Skeletal muscle cell (primary cell): Measurements from ENCODE around the gene EED.

Experiments used
- DNase-seq: peaks from one replicate; pipeline ENCODE4 v3.0.0-alpha.2; 2010; ENCODE audit warnings: low read depth
- H3K4me3 ChIP-seq: 2 replicates; pipeline ENCODE4 v1.5.1; 2011; ENCODE audit warnings: low read depth, mild to moderate bottlenecking, control low read depth, low read length, moderate library complexity

The EED gene, protein sequence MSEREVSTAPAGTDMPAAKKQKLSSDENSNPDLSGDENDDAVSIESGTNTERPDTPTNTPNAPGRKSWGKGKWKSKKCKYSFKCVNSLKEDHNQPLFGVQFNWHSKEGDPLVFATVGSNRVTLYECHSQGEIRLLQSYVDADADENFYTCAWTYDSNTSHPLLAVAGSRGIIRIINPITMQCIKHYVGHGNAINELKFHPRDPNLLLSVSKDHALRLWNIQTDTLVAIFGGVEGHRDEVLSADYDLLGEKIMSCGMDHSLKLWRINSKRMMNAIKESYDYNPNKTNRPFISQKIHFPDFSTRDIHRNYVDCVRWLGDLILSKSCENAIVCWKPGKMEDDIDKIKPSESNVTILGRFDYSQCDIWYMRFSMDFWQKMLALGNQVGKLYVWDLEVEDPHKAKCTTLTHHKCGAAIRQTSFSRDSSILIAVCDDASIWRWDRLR

GRCh38 chr11:86244522-86245368, at the start of gene EED:
Gene EED, plus strand, starts transcription at chr11:86244753. Its CDS starts 477 bp downstream, at chr11:86245230.
- H3K4me3 ChIP-seq = peak within 1 kb of the TSS; percentile 79
- DNase-seq = peak; percentile 84

- no peak for DNase-seq
- H3K4me3 ChIP-seq = no peak overlapping the region
These were observed 49.6 kb upstream of the EED start for GRCh38 chr11:86194998-86195397.

- H3K4me3 ChIP-seq = no peak overlapping the region
- DNase-seq = no peak
These were observed 48.4 kb upstream of the EED start for GRCh38 chr11:86196085-86196696.

DNA sequence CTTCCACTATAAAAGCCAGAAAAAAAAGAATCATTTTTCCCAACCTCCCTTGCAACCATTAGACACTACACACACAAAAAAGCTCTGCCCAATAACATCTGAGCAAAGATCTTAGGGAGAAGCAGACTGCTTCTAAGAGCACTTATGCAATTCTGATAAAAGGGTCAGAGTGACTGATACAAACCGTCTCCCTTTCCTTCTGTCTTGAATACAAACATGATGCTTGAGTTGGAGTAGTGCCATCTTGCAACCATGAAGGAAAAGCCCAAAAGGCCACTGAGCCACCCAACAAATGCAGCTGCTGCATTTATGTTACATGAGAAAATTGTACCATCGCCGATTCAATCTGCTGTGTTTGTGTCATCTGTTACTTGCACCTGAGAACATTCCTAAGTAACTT, 47.6 kb upstream of the EED start:
- H3K4me3 ChIP-seq = no peak overlapping the region
- DNase-seq = no peak

DNA sequence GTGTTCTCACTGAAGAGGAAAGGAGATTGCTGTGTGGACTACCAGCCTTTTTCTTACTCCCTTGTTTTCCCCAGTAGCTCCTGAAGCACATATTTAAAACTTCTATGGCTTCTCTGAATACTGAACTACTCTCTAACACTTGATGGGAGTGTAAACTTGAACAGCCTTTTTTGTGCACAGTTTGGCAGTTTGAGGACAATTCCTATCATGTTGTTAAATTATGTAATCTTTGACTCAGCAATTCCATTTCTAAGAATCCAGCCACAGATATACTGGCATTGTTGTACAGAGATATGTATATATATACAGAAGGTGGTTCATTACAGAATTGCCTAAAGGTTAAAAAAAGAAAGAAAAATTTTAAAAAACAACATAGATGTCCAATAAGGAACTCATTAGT, 47.1 kb upstream of the EED start:
- H3K4me3 ChIP-seq = no peak overlapping the region
- no peak for DNase-seq

GRCh38 chr11:86198139-86198538, 46.4 kb upstream of the EED start:
- DNase-seq = no peak

GRCh38 chr11:86199354-86199753, 45.2 kb upstream of the EED start:
- H3K4me3 ChIP-seq = no peak overlapping the region
- DNase-seq = no peak

More at GRCh38 chr11:86198139-86198538, 46.4 kb upstream of the EED start:
- no peak overlapping the region for H3K4me3 ChIP-seq

DNA sequence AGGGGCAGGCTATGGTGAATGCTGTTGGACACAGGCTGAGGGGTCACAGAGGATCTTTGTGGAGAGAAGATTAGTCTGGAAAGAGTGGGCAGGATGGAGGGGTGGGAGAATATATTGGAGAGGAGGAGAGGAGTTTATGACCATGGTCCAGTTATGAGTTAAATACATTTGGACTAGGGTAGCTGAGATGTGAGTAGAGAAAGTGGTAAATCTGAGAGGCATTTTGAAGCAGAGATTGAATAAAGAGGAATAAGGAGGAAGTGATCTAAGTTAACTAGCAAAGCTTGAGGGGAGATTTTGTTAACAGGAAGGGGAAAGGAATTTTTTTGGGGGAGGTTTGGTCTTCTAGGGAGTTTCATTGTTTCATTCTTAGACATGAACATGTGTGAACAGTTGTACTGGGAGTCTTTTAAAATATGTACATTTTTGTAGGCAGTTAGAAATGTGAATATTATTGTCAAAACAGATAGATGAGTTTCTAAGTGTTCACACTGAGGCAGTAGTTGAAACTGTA, 43.1 kb upstream of the EED start:
- no peak overlapping the region for H3K4me3 ChIP-seq
- no peak for DNase-seq

- H3K4me3 ChIP-seq = no peak overlapping the region
- no peak for DNase-seq
These were observed 42.6 kb upstream of the EED start for GRCh38 chr11:86202013-86202336.

GRCh38 chr11:86204356-86204755, 40.2 kb upstream of the EED start:
- H3K4me3 ChIP-seq = no peak overlapping the region
- no peak for DNase-seq

DNA sequence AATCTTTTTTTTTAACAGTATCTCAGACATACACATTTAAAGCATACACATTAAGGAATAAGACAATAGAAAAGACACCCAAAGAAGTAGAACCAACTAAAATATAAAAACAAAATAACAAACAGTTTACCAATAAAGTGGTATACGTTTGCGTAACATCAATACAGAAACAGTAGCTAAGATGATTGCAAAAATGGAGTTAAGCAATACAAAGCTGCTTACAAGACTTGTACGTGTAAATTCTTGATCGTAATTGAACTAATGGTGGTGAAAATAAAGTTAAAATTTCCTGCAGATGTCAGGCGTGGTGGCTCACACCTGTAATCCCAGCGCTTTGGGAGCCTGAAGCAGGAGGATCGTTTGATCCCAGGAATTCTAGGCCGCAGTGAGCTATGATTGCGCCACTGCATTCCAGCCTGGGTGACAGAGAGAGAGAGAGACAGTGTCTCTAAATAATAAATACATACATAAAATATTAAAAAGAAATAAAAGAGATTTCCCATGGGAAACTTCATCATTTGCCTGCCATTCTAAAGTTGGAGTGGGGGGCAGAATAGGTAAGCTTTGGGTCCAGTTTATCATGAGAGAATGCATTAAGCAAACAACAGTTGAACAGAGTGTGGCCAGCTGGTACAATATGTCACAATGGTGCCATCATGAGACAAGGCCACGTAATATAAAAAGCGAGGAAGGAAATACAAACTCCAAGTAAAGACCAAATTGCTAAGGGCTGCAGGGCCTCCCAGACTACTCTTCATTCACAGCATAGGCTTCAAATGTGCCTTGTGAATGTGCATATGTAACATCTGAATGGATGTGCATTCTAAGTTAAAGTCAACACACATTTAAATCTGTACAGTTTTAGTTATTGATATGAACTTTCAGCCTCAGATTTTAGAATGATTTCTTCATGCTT, 38.9 kb upstream of the EED start:
- no peak overlapping the region for H3K4me3 ChIP-seq
- no peak for DNase-seq

DNA sequence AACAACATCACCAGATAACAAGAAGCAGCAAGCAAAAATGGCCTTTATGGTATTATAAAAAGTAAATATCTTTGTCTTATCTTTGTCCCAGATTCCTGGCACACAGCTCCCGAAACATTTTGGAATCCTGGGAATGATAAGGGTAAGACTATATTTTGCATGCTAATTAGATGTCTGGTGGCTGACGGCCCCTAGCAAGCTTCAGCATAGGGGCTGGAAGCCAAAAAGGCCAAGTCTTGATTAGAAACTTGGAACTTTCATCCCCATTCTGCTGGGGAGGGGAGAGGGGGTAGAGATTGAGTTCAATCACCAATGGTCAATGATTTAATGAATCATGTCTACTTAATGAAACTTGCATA, 38.2 kb upstream of the EED start:
- no peak for DNase-seq
- no peak overlapping the region for H3K4me3 ChIP-seq

DNA sequence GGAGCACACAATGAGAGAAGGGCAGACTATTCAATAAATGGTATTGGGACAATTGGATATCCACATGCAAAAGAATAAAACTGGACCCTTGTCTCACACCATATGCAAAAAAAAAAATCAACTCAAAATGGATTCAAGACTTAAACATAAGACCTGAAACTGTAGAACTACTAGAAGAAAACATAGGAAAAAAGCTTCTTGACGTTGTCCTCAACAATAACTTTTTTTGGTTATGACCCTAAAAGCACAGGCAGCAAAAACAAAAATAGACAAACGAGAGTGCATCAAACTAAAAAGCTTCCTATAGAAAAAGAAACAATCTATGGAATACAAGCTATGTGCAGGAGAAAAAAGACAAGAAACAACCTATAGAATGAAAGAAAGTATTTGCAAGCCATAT, 37.1 kb upstream of the EED start:
- no peak overlapping the region for H3K4me3 ChIP-seq
- DNase-seq = no peak

DNA sequence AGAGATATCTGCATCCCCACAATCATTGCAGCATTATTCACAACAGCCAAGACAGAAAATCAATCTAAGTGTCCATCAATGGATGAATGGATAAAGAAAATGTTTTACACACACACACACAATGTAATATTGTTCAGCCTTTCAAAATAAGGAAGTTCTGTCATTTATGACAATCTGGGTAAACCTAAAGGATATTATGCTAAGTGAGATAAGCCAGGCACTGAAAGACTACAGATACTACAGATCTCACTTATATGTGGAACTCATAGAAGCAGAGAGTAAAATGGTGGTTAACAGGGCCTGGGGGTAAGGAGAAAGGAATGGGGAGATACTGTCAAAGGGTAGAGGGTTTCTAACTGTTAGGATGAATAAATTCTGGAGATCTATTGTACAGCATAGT, 36.0 kb upstream of the EED start:
- no peak for DNase-seq
- H3K4me3 ChIP-seq = no peak overlapping the region

- DNase-seq = no peak
- H3K4me3 ChIP-seq = no peak overlapping the region
These were observed 34.5 kb upstream of the EED start for GRCh38 chr11:86209806-86210657.

DNA sequence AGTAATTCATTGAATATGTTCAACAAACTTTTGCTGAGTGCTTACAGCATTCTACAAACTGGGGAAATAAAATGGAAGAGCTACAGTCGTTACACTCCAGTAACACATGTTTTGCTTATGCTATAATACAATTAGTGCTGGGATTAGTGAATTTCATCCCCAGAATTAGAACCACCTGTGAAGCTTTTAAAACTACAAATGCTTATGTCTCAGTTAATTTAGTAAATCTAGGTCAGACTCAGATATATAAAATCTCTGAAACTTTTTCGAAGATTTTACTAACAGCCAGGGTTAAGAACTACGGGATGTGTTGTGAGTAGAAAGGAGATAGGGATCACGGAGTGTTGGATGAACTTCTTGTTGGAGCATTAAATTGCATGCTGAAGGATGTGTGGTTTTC, 33.7 kb upstream of the EED start:
- H3K4me3 ChIP-seq = no peak overlapping the region
- no peak for DNase-seq

- H3K4me3 ChIP-seq = no peak overlapping the region
- no peak for DNase-seq
These were observed 32.9 kb upstream of the EED start for GRCh38 chr11:86211619-86212018.

DNA sequence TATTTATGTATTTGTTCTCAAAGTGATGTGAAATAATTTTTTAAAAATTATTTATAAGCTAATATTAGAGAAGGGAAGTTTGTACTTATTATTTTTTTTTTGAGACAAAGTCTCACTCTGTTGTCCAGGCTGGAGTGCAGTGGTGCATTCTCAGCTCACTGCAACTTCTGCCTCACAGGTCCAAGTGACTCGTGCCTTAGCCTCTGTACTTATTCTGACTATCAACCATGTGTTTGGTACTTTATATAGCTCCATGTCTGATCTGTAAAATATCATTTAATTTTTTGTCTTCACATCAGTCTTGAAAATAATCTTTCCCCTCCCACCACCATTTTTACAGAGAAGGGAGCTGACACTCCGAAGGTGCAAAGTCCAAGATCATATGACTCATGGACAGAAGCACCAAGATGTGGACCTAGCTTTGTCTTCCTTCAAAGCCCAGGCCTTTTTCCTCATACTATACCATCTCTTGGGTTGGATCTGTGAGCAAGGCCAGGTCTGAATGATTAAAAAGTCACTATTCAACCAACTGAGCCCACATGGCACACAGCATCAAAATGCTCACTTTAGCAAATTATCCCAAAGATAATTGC, 32.4 kb upstream of the EED start:
- no peak for DNase-seq

More for the DNA sequence above, 32.4 kb upstream of the EED start:
- H3K4me3 ChIP-seq = no peak overlapping the region
